Naive B cell (primary cell): Measurements from ENCODE around the gene NR2E1. TPM values are rescaled to one million over a fixed set of nuclear protein-coding genes. Genes with fewer than 3 reads are reported as not detected.

Experiments used
- ATAC-seq, 2 donors: fragments of 150-1000 bp; cut with Tn5 transposase; 2 replicates each; pipeline ENCODE4 v1.10.0; 2021; ENCODE audit warnings: low read depth in 2 of 2, mild to moderate bottlenecking in 2 of 2, moderate library complexity in 2 of 2
- DNase-seq: peaks from one replicate; pipeline ENCODE4 v3.0.0; 2022
- H3K27ac Mint-ChIP-seq, 6 donors: one replicate each; pipeline ENCODE4 v1.8.0; 2020 to 2022; ENCODE audit warnings: mild to moderate bottlenecking in 6 of 6, mixed read lengths in 6 of 6, moderate library complexity in 5 of 6, inconsistent platforms in 2 of 6
- H3K27me3 Mint-ChIP-seq, 3 donors: one replicate each; pipeline ENCODE4 v1.8.0; 2021 to 2022; ENCODE audit warnings: mixed read lengths in 3 of 3, mild to moderate bottlenecking in 1 of 3
- H3K36me3 Mint-ChIP-seq, 2 donors: one replicate each; pipeline ENCODE4 v1.8.0; 2020 to 2022; ENCODE audit warnings: mixed read lengths in 2 of 2, inconsistent platforms in 1 of 2, mild to moderate bottlenecking in 1 of 2
- H3K4me1 Mint-ChIP-seq, 3 donors: one replicate each; pipeline ENCODE4 v1.8.0; 2020 to 2022; ENCODE audit warnings: mixed read lengths in 3 of 3, inconsistent platforms in 1 of 3, mild to moderate bottlenecking in 1 of 3, moderate library complexity in 1 of 3
- H3K4me3 Mint-ChIP-seq, 8 donors: one replicate each; pipeline ENCODE4 v1.8.0; 2020 to 2022; ENCODE audit warnings: mild to moderate bottlenecking in 8 of 8, mixed read lengths in 8 of 8, moderate library complexity in 8 of 8, inconsistent platforms in 2 of 8
- H3K9me3 Mint-ChIP-seq, 7 donors: one replicate each; pipeline ENCODE4 v1.8.0; 2020 to 2022; ENCODE audit warnings: mixed read lengths in 7 of 7, mild to moderate bottlenecking in 5 of 7, inconsistent platforms in 2 of 7, moderate library complexity in 1 of 7
- polyA plus RNA-seq, 6 donors: library from polyadenylated mRNA; unstranded; fragments of 300-500 nt; fragmentation: Illumina TruSeq; gene quantifications; one replicate each; pipeline ENCODE4 v1.2.3, GENCODE V29; 2021; ENCODE audit warnings: low read depth in 6 of 6

Gene NR2E1
- polyA plus RNA-seq, 6 donors from 2014 or later: not detected

GRCh38 chr6:108180776-108181175 lies 15.0 kb downstream of the NR2E1 start:
- Mint-ChIP-seq H3K9me3 (peaks cover 0 to 4% (median 0%) of the 10 kb centered on the region in 7 donors), H3K27me3 (peaks cover 57 to 76% (median 67%) of the 10 kb centered on the region in 3 donors), H3K4me3 (no peak overlapping the region), H3K27ac (no peak overlapping the region), H3K36me3 (no peaks in the 10 kb centered on the region), H3K4me1 (peaks cover 3 to 10% (median 7%) of the 10 kb centered on the region in 3 donors)
- no peak for DNase-seq
- no peak for ATAC-seq

- DNase-seq (no peak), ATAC-seq (no peak)
- Mint-ChIP-seq H3K4me3 (no peak overlapping the region), H3K4me1 (no peaks in the 10 kb centered on the region), H3K9me3 (peaks cover 0 to 4% (median 0%) of the 10 kb centered on the region in 7 donors), H3K27me3 (peaks cover 49 to 60% (median 56%) of the 10 kb centered on the region in 3 donors), H3K36me3 (no peaks in the 10 kb centered on the region), H3K27ac (no peak overlapping the region)
Observed at GRCh38 chr6:108186226-108186625, 20.4 kb downstream of the NR2E1 start.

- H3K36me3 Mint-ChIP-seq: no peaks in the 10 kb centered on the region
- H3K27ac Mint-ChIP-seq: no peak overlapping the region
Observed at GRCh38 chr6:108187519-108187918, 21.7 kb downstream of the NR2E1 start.

GRCh38 chr6:108193131-108193530 lies 27.3 kb downstream of the NR2E1 start:
- ATAC-seq: no peak
- Mint-ChIP-seq H3K4me1 (no peaks in the 10 kb centered on the region), H3K27me3 (peaks cover 27 to 36% (median 35%) of the 10 kb centered on the region in 3 donors), H3K36me3 (peaks cover 0 to 8% of the 10 kb centered on the region in 2 donors), H3K9me3 (no peaks in the 10 kb centered on the region), H3K4me3 (no peak overlapping the region), H3K27ac (no peak overlapping the region)
- DNase-seq: no peak

More at GRCh38 chr6:108187519-108187918, 21.7 kb downstream of the NR2E1 start:
- DNase-seq: no peak
- Mint-ChIP-seq H3K4me1 (no peaks in the 10 kb centered on the region), H3K4me3 (no peak overlapping the region), H3K9me3 (no peaks in the 10 kb centered on the region), H3K27me3 (peaks cover 51 to 55% (median 53%) of the 10 kb centered on the region in 3 donors)
- no peak for ATAC-seq

- Mint-ChIP-seq H3K9me3 (no peaks in the 10 kb centered on the region), H3K4me3 (no peak overlapping the region), H3K27ac (no peak overlapping the region), H3K4me1 (no peaks in the 10 kb centered on the region), H3K36me3 (peaks cover 0 to 8% of the 10 kb centered on the region in 2 donors), H3K27me3 (peaks cover 23 to 35% (median 33%) of the 10 kb centered on the region in 3 donors)
- ATAC-seq (no peak), DNase-seq (no peak)
Observed at GRCh38 chr6:108193835-108194234, 28.0 kb downstream of the NR2E1 start.

- ATAC-seq: no peak
- peaks cover 0 to 8% of the 10 kb centered on the region in 2 donors for H3K36me3 Mint-ChIP-seq
- no peak for DNase-seq
- peaks cover 17 to 29% (median 28%) of the 10 kb centered on the region in 3 donors for H3K27me3 Mint-ChIP-seq
- H3K4me1 Mint-ChIP-seq: no peaks in the 10 kb centered on the region
- H3K4me3 Mint-ChIP-seq: no peak overlapping the region
- no peaks in the 10 kb centered on the region for H3K9me3 Mint-ChIP-seq
- H3K27ac Mint-ChIP-seq: no peak overlapping the region
Observed at GRCh38 chr6:108194503-108194902, 28.7 kb downstream of the NR2E1 start.

- Mint-ChIP-seq H3K4me3 (no peak overlapping the region), H3K4me1 (no peaks in the 10 kb centered on the region), H3K27ac (peak overlapping the region in 1 of 6 donors; percentile 33), H3K27me3 (peaks cover 16 to 24% (median 22%) of the 10 kb centered on the region in 3 donors), H3K9me3 (no peaks in the 10 kb centered on the region), H3K36me3 (peaks cover 0 to 8% of the 10 kb centered on the region in 2 donors)
- DNase-seq: no peak
- no peak for ATAC-seq
Observed at GRCh38 chr6:108195209-108195608, 29.4 kb downstream of the NR2E1 start.

- no peak for ATAC-seq
- H3K27ac Mint-ChIP-seq: no peak overlapping the region
- H3K36me3 Mint-ChIP-seq: peaks cover 0 to 2% of the 10 kb centered on the region in 2 donors
- peaks cover 0 to 12% (median 10%) of the 10 kb centered on the region in 3 donors for H3K27me3 Mint-ChIP-seq
- peaks cover 0 to 8% (median 0%) of the 10 kb centered on the region in 3 donors for H3K4me1 Mint-ChIP-seq
- no peak for DNase-seq
- H3K9me3 Mint-ChIP-seq: no peaks in the 10 kb centered on the region
- H3K4me3 Mint-ChIP-seq: no peak overlapping the region
Observed at GRCh38 chr6:108198761-108199498, 33.1 kb downstream of the NR2E1 start.

- no peak overlapping the region for H3K4me3 Mint-ChIP-seq
- H3K9me3 Mint-ChIP-seq: no peaks in the 10 kb centered on the region
- ATAC-seq (no peak), DNase-seq (no peak)
- peaks cover 0 to 8% (median 0%) of the 10 kb centered on the region in 3 donors for H3K4me1 Mint-ChIP-seq
- H3K27me3 Mint-ChIP-seq: no peaks in the 10 kb centered on the region
- no peak overlapping the region for H3K27ac Mint-ChIP-seq
- no peaks in the 10 kb centered on the region for H3K36me3 Mint-ChIP-seq
Observed at GRCh38 chr6:108200186-108200585, 34.4 kb downstream of the NR2E1 start.

- Mint-ChIP-seq H3K4me3 (no peak overlapping the region), H3K27me3 (no peaks in the 10 kb centered on the region), H3K36me3 (no peaks in the 10 kb centered on the region), H3K4me1 (peaks cover 0 to 8% (median 0%) of the 10 kb centered on the region in 3 donors), H3K27ac (no peak overlapping the region), H3K9me3 (no peaks in the 10 kb centered on the region)
- DNase-seq: no peak
- ATAC-seq: no peak
Observed at GRCh38 chr6:108200631-108201030, 34.8 kb downstream of the NR2E1 start.

- Mint-ChIP-seq H3K27me3 (no peaks in the 10 kb centered on the region), H3K27ac (peak overlapping the region in 2 of 6 donors; percentile 64 to 70), H3K4me1 (peaks cover 0 to 12% (median 2%) of the 10 kb centered on the region in 3 donors), H3K9me3 (no peaks in the 10 kb centered on the region), H3K4me3 (no peak overlapping the region), H3K36me3 (peaks cover 8 to 10% of the 10 kb centered on the region in 2 donors)
- ATAC-seq (peak in 1 of 2 donors; percentile 40), DNase-seq (no peak)
Observed at GRCh38 chr6:108203189-108204112, 37.6 kb downstream of the NR2E1 start.

- Mint-ChIP-seq H3K36me3 (peaks cover 10 to 19% of the 10 kb centered on the region in 2 donors), H3K27ac (peak overlapping the region in 2 of 6 donors; percentile 16 to 41)
- ATAC-seq: no peak
Observed at GRCh38 chr6:108207013-108207412, 41.2 kb downstream of the NR2E1 start.

GRCh38 chr6:108209738-108210137 lies 43.9 kb downstream of the NR2E1 start:
- H3K36me3 Mint-ChIP-seq: peaks cover 14 to 23% of the 10 kb centered on the region in 2 donors
- peak overlapping the region in 1 of 6 donors; percentile 56 for H3K27ac Mint-ChIP-seq
- H3K4me3 Mint-ChIP-seq: no peak overlapping the region
- no peak for ATAC-seq
- no peaks in the 10 kb centered on the region for H3K27me3 Mint-ChIP-seq
- H3K4me1 Mint-ChIP-seq: peaks cover 0 to 7% (median 6%) of the 10 kb centered on the region in 3 donors
- no peak for DNase-seq
- no peaks in the 10 kb centered on the region for H3K9me3 Mint-ChIP-seq

More at GRCh38 chr6:108207013-108207412, 41.2 kb downstream of the NR2E1 start:
- no peak overlapping the region for H3K4me3 Mint-ChIP-seq
- H3K9me3 Mint-ChIP-seq: no peaks in the 10 kb centered on the region
- H3K27me3 Mint-ChIP-seq: no peaks in the 10 kb centered on the region
- peaks cover 0 to 12% (median 6%) of the 10 kb centered on the region in 3 donors for H3K4me1 Mint-ChIP-seq
- no peak for DNase-seq
